HepG2 (cell line): ENCODE results near the gene IDS. TPM values are rescaled to one million over a fixed set of nuclear protein-coding genes. Genes with fewer than 3 reads are reported as not detected.
"Not testable (repeated sequence)": the region's sequence is repeated elsewhere in the genome, so short reads cannot be mapped to it uniquely, and the experiment has no call there.

Source experiments
- ATAC-seq: fragments of 200-7000 bp; cut with Tn5 transposase; 3 replicates; pipeline ENCODE4 v1.9.1; 2020; ENCODE audit warnings: mild to moderate bottlenecking, moderate library complexity
- BruUV-seq: library from RNA; stranded (reverse); fragments of 400-500 nt; replicated peaks from 2 replicates; lab custom pipeline; 2021; lab: Mats Ljungman, UMichigan
- CTCF ChIA-PET: fragments of 300-600 bp; formaldehyde crosslinking; extraction: SDS; loops from one replicate; lab custom pipeline; 2021; ENCODE audit warnings: low total read pairs, inconsistent platforms, low intra/inter-chr PET ratio; lab: Yijun Ruan, JAX
- POLR2A ChIA-PET: fragments of 350-600 bp; sonication (Branson Sonifier 250); formaldehyde crosslinking; loops from one replicate; lab custom pipeline; 2020; ENCODE audit warnings: antibody characterized with exemption, inconsistent platforms; lab: Yijun Ruan, JAX
- DNase-seq: peaks from one replicate; pipeline ENCODE4 v3.0.0-alpha.2; 2015; ENCODE audit warnings: low spot score
- FAIRE-seq: peaks from 3 replicates; lab custom pipeline; 2011; peaks lifted over from hg19 to GRCh38; lab: Jason Lieb, UNC
- H2AFZ ChIP-seq: one replicate; pipeline ENCODE4 v1.6.1; 2011; ENCODE audit warnings: low read length, inconsistent platforms
- H3K27ac ChIP-seq: fragments of 300-600 bp; 3 replicates; pipeline ENCODE4 v1.8.0; 2011; ENCODE audit warnings: mixed run types, mild to moderate bottlenecking, mixed read lengths, low read length, inconsistent platforms; ENCODE audit not compliant: insufficient read depth; ENCODE audit errors: extremely low read length
- H3K27me3 ChIP-seq, 2 experiments: fragments of 200-600 bp in 1 of 2; 2 replicates in 1 of 2; 3 replicates in 1 of 2; pipeline versions ENCODE4 v1.6.0 to v1.8.0; 2011; ENCODE audit warnings: low read length in 2 of 2, mild to moderate bottlenecking in 2 of 2, moderate library complexity in 2 of 2, inconsistent platforms in 1 of 2; ENCODE audit not compliant: insufficient read depth in 2 of 2, control insufficient read depth in 1 of 2
- H3K36me3 ChIP-seq, 2 experiments: fragments of 200-600 bp in 1 of 2; replicated peaks in 1 of 2; 2 replicates in 1 of 2; 3 replicates in 1 of 2; pipeline versions ENCODE4 v1.5.1 to v1.8.0; 2011; ENCODE audit warnings: low read length in 2 of 2, inconsistent platforms in 1 of 2; ENCODE audit not compliant: insufficient read depth in 2 of 2, control insufficient read depth in 1 of 2
- H3K4me1 ChIP-seq: 2 replicates; pipeline ENCODE4 v1.5.1; 2012; ENCODE audit warnings: low read length, inconsistent platforms; ENCODE audit not compliant: insufficient read depth
- H3K4me2 ChIP-seq: 2 replicates; pipeline ENCODE4 v1.6.0; 2011; ENCODE audit warnings: low read depth, low read length, inconsistent platforms
- H3K4me3 ChIP-seq, 3 experiments: fragments of 200-600 bp in 1 of 3; sonication (generic), shearing (Covaris generic) in 1 of 3; replicated peaks in 1 of 3; 2 replicates each; pipeline ENCODE4 v1.5.1; 2011 to 2016; ENCODE audit warnings: low read length in 3 of 3, inconsistent platforms in 2 of 3, low read depth in 2 of 3, mild to moderate bottlenecking in 2 of 3, control low read depth in 1 of 3, mixed read lengths in 1 of 3; ENCODE audit not compliant: insufficient read depth in 1 of 3
- H3K79me2 ChIP-seq: one replicate; pipeline ENCODE4 v1.6.1; 2011; ENCODE audit warnings: low read length, inconsistent platforms; ENCODE audit not compliant: insufficient read depth
- H3K9ac ChIP-seq: 2 replicates; pipeline ENCODE4 v1.6.0; 2011; ENCODE audit warnings: mild to moderate bottlenecking, low read depth, low read length, inconsistent platforms; ENCODE audit not compliant: insufficient read depth
- H3K9me3 ChIP-seq: 2 replicates; pipeline ENCODE4 v1.5.1; 2012; ENCODE audit warnings: mild to moderate bottlenecking, low read length
- H4K20me1 ChIP-seq: 2 replicates; pipeline ENCODE4 v1.6.0; 2011; ENCODE audit warnings: inconsistent platforms, mild to moderate bottlenecking, low read length, moderate library complexity; ENCODE audit not compliant: insufficient read depth
- CEBPB ChIP-seq: IDR thresholded peaks from 2 replicates; pipeline ENCODE4 v1.6.1; 2011; ENCODE audit warnings: low read depth, low read length, improper control_type of control experiment, borderline replicate concordance
- CEBPZ ChIP-seq: IDR thresholded peaks from 2 replicates; pipeline ENCODE4 v1.6.1; 2012; ENCODE audit warnings: low read length, improper control_type of control experiment
- CTCF ChIP-seq: sonication (generic); formaldehyde crosslinking; IDR thresholded peaks from 2 replicates; pipeline ENCODE4 v1.5.0; 2020; ENCODE audit warnings: mild to moderate bottlenecking, missing genetic modification reagents, moderate library complexity
- GATAD1 ChIP-seq: IDR thresholded peaks from 2 replicates; pipeline ENCODE4 v1.6.1; 2016; ENCODE audit warnings: missing genetic modification reagents, missing compliant biosample characterization
- HCFC1 ChIP-seq: fragments of 150-350 bp; IDR thresholded peaks from 2 replicates; pipeline ENCODE4 v1.6.1; 2014; ENCODE audit warnings: low read depth, low read length
- NPAS2 ChIP-seq: sonication (generic); formaldehyde crosslinking; IDR thresholded peaks from 2 replicates; pipeline ENCODE4 v1.8.0; 2022; ENCODE audit warnings: mild to moderate bottlenecking, missing genetic modification reagents, borderline replicate concordance
- TRIM24 ChIP-seq: sonication (generic); formaldehyde crosslinking; IDR thresholded peaks from 2 replicates; pipeline ENCODE4 v1.8.0; 2022; ENCODE audit warnings: mild to moderate bottlenecking, missing genetic modification reagents
- ZNF644 ChIP-seq: IDR thresholded peaks from 2 replicates; pipeline ENCODE4 v1.6.1; 2016; ENCODE audit warnings: low read depth
- ZNF672 ChIP-seq: sonication (generic); formaldehyde crosslinking; IDR thresholded peaks from 2 replicates; pipeline ENCODE4 v1.8.1; 2022; ENCODE audit warnings: missing genetic modification reagents
- WGBS: methylation state at CpG from one replicate; pipeline ENCODE4 v1.1.6; 2017; ENCODE audit warnings: low lambda C conversion rate; 5-methylcytosine and 5-hydroxymethylcytosine counted together
- in situ Hi-C: cut with HindIII; loops from 2 replicates; pipeline ENCODE4 v1.10.0; 2017; ENCODE audit warnings: low pct_unique_long_range_greater_than_20kb; ENCODE audit not compliant: extremely low pct_ligation_motif_present
- intact Hi-C: fragments of 100-400 bp; cut with micrococcal nuclease; formaldehyde crosslinking; loops from one replicate; pipeline ENCODE4 v1.10.0; 2022; ENCODE audit not compliant: unreplicated experiment
- polyA plus RNA-seq, 8 experiments: library from polyadenylated mRNA; depleted of rRNA in 3 of 8; stranded (reverse) in 7 of 8; unstranded in 1 of 8; fragments of >200 nt; fragmentation: Illumina TruSeq in 4 of 8; extraction: Trizol in 4 of 8; gene quantifications; 2 replicates each; pipeline versions ENCODE4 v1.2.1 to v1.2.3, GENCODE V29; 2011 to 2016; ENCODE audit warnings: low read depth in 4 of 8, missing spikeins in 1 of 8, mixed read lengths in 1 of 8; ENCODE audit not compliant: insufficient read depth in 1 of 8
- total RNA-seq, 5 experiments: library from RNA; depleted of rRNA; stranded (reverse); fragments of >200 nt; fragmentation: Illumina TruSeq; extraction: Trizol; gene quantifications; 2 replicates each; pipeline ENCODE4 v1.2.3, GENCODE V29; 2016; ENCODE audit warnings: low read depth in 1 of 5

Gene IDS
- total and polyA plus RNA-seq, 2 of the 13 experiments (the other 11 are each of a cell fraction or from before 2014, with no cell fraction given): 2.2 to 11.9 TPM

GRCh38 chrX:149527705-149528104, 22.6 kb upstream of the IDS start (continued):
- TF ChIP-seq CEBPB (no peak), GATAD1 (no peak), CEBPZ (no peak), NPAS2 (CRISPR knock-in tag) (no peak), ZNF644 (CRISPR knock-in tag) (no peak), TRIM24 (CRISPR knock-in tag) (no peak), ZNF672 (CRISPR knock-in tag) (no peak), CTCF (CRISPR knock-in tag) (peak; percentile 39), HCFC1 (no peak)

GRCh38 chrX:149526318-149527033, 21.4 kb upstream of the IDS start:
- H3K27me3 ChIP-seq, H4K20me1 ChIP-seq, H3K9ac ChIP-seq, H3K79me2 ChIP-seq, H3K4me1 ChIP-seq, BruUV-seq, H3K9me3 ChIP-seq, H3K36me3 ChIP-seq, H3K27ac ChIP-seq, ATAC-seq, intact Hi-C loops, DNase-seq, FAIRE-seq, H2AFZ ChIP-seq, in situ Hi-C loops, CTCF ChIA-PET, H3K4me2 ChIP-seq, H3K4me3 ChIP-seq: not testable (repeated sequence)
- POLR2A ChIA-PET: interaction anchor here (1.8 kb wide), 1 partner anchor 14 kb away, joined by 3 read pairs; the partner anchor contains the start of gene EOLA1
- WGBS: 89% methylated on average over 1 of the region's 13 CpGs

GRCh38 chrX:149525903-149526302, 20.8 kb upstream of the IDS start:
- H4K20me1 ChIP-seq, H3K4me3 ChIP-seq, H2AFZ ChIP-seq, H3K9me3 ChIP-seq, intact Hi-C loops, H3K9ac ChIP-seq, H3K36me3 ChIP-seq, CTCF ChIA-PET, H3K4me1 ChIP-seq, DNase-seq, BruUV-seq, FAIRE-seq, H3K4me2 ChIP-seq, H3K79me2 ChIP-seq, in situ Hi-C loops, H3K27me3 ChIP-seq, H3K27ac ChIP-seq: not testable (repeated sequence)
- POLR2A ChIA-PET: interaction anchor here (1.8 kb wide), 1 partner anchor 15 kb away, joined by 3 read pairs; the partner anchor contains the start of gene EOLA1
- peak; percentile 25 for ATAC-seq
- WGBS: no CpG with 5 or more reads among the region's 5 CpGs
